Endometrial microvascular endothelial cells (primary cell): ENCODE data around the gene TCF7L1. TPM values are rescaled to one million over a fixed set of nuclear protein-coding genes. Genes with fewer than 3 reads are reported as not detected.
"Not testable (repeated sequence)": the region's sequence is repeated elsewhere in the genome, so short reads cannot be mapped to it uniquely, and the experiment has no call there.

Experiments used
- in situ Hi-C: cut with HindIII; loops from 2 replicates; pipeline ENCODE4 v1.10.0; 2017; ENCODE audit warnings: low sequenced_read_pairs, low pct_unique_long_range_greater_than_20kb; ENCODE audit errors: inconsistent ontology term
- total RNA-seq: library from RNA; depleted of rRNA; stranded (reverse); fragments of >200 nt; gene quantifications from one replicate; pipeline ENCODE4 v1.2.3, GENCODE V29; 2015; ENCODE audit errors: inconsistent ontology term

TCF7L1 gene, protein sequence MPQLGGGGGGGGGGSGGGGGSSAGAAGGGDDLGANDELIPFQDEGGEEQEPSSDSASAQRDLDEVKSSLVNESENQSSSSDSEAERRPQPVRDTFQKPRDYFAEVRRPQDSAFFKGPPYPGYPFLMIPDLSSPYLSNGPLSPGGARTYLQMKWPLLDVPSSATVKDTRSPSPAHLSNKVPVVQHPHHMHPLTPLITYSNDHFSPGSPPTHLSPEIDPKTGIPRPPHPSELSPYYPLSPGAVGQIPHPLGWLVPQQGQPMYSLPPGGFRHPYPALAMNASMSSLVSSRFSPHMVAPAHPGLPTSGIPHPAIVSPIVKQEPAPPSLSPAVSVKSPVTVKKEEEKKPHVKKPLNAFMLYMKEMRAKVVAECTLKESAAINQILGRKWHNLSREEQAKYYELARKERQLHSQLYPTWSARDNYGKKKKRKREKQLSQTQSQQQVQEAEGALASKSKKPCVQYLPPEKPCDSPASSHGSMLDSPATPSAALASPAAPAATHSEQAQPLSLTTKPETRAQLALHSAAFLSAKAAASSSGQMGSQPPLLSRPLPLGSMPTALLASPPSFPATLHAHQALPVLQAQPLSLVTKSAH
- 3.1 TPM for total RNA-seq

- in situ Hi-C loops: no loop called here
These were observed at the start of gene TCF7L1 for GRCh38 chr2:85132834-85133637. Gene TCF7L1, plus strand, starts transcription at chr2:85133392. Its CDS starts 293 bp downstream, at chr2:85133685.

GRCh38 chr2:85085563-85085962 lies 47.6 kb upstream of the TCF7L1 start:
- in situ Hi-C loops: no loop called here

DNA sequence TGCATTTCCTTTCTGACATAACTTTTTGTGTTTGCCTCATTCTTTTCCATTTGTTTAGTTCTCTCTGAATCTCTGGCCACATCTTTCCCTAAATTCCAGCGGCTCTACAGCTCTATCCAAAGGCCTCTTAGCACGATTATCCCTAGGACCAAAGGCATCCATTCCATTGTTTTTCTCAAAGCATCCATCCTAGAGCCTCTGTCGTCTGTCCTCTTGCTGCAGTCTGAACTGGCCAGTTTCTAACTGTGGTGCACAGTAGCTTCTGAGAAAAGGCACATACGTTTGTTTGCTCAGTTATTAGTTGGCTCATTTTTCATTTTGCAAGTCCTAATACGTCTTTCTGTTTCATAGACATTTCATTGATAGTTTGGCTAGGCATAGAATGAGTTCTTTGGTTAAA lies 45.7 kb upstream of the TCF7L1 start:
- in situ Hi-C loops: no loop called here

- in situ Hi-C loops: no loop called here
These were observed 44.3 kb upstream of the TCF7L1 start for GRCh38 chr2:85088921-85089320.

- in situ Hi-C loops: no loop called here
These were observed 43.6 kb upstream of the TCF7L1 start for GRCh38 chr2:85089585-85089984.

DNA sequence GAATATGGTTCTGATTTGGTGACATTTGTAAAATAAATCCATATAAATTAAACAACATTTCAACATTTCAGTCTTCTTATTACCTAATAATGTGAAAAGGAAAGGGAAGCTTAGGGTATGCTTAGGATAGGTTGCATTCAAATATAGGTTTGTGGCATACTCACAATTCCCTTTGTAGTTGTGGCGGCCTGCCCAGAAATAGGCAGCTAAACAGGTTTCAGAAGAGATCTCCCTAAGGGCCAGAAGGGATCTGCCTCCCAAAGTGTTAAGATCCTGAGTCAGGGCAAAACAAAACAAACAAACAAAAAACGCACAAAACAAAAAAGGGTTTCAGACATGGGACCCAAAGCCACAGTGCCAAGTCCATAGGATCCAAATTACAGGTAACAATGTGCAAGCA lies 41.4 kb upstream of the TCF7L1 start:
- in situ Hi-C loops: no loop called here

- in situ Hi-C loops: no loop called here
These were observed 38.1 kb upstream of the TCF7L1 start for GRCh38 chr2:85095094-85095493.

GRCh38 chr2:85096616-85097015 lies 36.6 kb upstream of the TCF7L1 start:
- in situ Hi-C loops: no loop called here

DNA sequence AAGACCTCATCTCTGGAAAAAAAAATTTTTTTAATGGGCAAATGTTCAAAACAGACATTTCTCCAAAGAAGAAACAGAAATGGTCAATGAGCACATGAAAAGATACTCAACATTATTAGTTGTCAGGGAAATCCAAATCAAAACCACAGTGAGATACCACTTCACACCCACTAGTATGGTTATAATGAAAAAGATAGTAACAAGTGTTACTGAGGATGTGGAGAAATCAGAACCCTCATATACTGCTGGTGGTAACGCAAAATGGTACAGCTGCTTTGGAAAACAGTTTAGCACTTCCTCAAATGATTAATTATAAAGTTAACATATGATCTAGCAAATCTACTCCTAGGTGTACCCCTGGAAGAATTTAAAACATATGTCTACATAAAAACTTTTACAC lies 29.0 kb upstream of the TCF7L1 start:
- in situ Hi-C loops: no loop called here

DNA sequence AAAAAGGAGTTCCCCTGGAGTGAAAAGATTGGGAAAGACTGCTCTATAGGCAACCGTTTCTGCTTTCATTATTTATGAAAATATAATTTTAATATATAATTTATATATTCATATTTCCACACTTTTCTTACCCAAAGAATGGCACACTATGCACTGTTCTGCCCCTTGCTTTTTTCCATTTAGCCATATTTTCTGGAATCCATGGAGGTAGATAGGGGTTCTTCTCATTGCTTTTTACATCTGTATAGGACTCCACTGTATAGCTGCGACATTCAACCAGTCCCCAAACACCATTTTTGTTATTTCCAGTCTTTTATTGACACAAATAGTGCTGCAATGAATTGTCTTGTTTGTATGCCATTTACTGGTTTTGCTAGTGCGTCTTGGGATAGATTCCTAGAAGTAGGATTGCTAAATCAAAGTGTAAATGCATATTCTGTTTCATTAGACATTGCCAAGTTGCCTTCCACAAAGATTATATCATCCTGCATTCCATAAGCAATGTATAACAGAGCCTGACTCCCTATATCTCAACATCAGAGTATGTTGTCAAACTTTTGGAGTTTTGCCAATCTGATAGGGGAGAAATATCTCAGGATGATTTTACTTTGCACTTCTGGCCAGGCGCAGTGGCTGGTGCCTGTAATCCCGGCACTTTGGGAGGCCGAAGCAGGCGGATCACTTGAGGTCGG lies 26.6 kb upstream of the TCF7L1 start:
- in situ Hi-C loops: no loop called here

DNA sequence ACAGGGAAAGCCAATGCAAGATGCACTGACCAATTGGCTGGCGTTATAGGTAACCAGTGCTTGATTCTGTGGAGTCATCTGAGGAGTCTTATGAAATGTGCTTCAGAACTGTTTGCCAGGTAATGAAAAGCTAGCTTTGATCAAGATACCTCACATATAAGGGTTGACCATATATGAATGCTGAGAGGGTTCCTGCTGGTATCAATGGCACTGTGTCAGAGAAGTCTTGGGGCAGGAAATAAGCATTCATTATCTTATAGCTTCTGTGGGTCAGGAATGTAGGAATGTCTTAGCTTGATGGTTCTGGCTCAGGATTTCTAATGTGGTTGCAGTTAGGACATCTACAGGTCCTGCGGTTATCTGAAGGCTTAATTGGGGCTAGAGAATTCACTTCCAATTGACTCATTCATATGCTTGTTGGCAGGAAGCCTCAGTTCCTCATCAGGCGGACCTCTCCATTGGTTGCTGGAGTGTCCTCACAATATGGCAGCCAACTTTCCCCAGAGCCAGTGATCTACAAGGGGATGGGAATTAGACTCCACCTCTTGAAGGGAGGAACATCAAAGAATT lies 22.1 kb upstream of the TCF7L1 start:
- in situ Hi-C loops: no loop called here

- in situ Hi-C loops: no loop called here
These were observed 21.3 kb upstream of the TCF7L1 start for GRCh38 chr2:85111819-85112281.

GRCh38 chr2:85112906-85113625 lies 20.1 kb upstream of the TCF7L1 start:
- in situ Hi-C loops: no loop called here

DNA sequence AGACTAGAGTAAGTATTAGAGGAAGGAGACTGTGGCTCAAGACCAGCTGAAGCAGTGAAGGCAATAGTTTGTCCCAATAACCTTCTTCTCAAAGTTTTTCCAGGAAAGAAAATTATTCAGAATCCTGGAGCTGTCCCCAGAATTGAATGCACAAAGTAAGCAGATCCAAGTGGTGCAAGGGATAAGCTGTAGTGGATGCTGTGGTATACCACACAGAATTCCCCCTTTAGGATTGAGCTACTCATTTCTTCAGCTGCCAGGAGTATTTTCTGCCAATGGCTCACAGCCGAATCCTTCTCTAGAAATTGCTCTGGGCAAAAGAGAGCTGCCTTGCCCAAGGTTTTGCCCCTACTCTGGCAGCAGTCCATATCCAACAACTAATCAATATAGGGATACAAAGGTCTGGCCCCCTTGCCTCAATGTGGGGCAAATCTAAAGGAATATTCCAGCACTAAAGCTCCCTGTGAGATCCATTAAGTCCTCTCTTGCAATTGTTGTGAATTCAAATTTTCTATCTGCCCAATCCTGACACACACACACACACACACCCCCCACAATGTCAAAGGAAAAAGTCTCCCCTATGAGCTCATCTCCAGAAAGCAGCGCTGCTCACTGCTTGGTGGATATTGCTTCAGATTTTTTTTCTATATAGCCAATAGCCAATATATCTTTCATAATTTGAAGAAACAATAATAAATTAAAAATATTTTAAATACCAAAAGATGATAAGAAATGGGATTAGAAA lies 18.4 kb upstream of the TCF7L1 start:
- in situ Hi-C loops: no loop called here

DNA sequence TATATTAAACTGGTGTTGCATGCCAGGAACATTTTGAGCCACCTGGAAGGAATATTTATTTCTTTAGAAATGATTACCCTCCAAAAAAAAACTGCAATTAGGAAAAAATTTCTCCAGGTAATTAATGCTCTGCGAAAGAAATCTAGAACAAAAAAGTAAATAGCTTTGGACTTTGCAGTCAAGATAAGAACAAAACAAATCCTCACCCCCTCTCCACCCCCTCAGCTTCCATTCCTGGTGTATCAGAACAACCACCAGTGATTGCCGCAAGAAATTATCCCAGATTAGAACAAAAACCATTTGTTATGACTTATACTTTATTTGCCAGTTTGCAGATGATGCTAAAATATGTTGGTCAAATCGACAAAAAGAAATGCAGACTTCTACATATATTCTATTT lies 17.0 kb upstream of the TCF7L1 start:
- in situ Hi-C loops: no loop called here

GRCh38 chr2:85119900-85120299 lies 13.3 kb upstream of the TCF7L1 start:
- in situ Hi-C loops: no loop called here

DNA sequence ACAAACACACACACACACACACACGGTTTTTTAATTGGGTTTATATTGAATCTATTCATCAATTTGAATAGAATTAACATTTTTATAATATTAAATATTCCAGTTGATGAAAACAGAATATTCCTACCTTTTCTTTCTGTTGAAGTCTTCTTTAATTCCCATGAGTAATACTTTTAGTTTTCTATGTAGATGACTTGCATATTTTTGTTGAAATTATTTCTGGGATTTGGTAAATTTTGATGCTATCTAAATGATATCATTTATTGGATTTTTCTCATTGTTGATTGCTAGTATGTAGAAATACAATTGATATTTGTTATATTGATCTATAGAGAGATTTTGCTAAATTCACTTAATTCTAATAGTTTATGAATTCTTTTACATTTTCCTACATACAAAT lies 12.8 kb upstream of the TCF7L1 start:
- in situ Hi-C loops: no loop called here

- in situ Hi-C loops: not testable (repeated sequence)
These were observed 6.7 kb upstream of the TCF7L1 start for GRCh38 chr2:85126462-85126861.
